IMR-90 (cell line): ENCODE results near the gene STUM. TPM values are rescaled to one million over a fixed set of nuclear protein-coding genes. Genes with fewer than 3 reads are reported as not detected.

ENCODE experiments used
- ATAC-seq: fragments of 200-7000 bp; cut with Tn5 transposase; 2 replicates; pipeline ENCODE4 v1.9.1; 2020; ENCODE audit warnings: low read depth, mild to moderate bottlenecking, moderate library complexity
- BruUV-seq: library from RNA; stranded (reverse); fragments of 400-500 nt; replicated peaks from 2 replicates; lab custom pipeline; 2021; lab: Mats Ljungman, UMichigan
- CTCF ChIA-PET: fragments of 300-600 bp; formaldehyde crosslinking; extraction: SDS; loops from one replicate; lab custom pipeline; 2021; ENCODE audit warnings: antibody characterized with exemption; lab: Yijun Ruan, JAX
- POLR2A ChIA-PET: fragments of 300-600 bp; sonication (Branson Sonifier 250); formaldehyde crosslinking; loops from one replicate; lab custom pipeline; 2022; ENCODE audit warnings: antibody characterized with exemption; ENCODE audit not compliant: unreplicated experiment; lab: Charles Lee
- DNase-seq: peaks from one replicate; pipeline ENCODE4 v3.0.0; 2013
- H2AFZ ChIP-seq: replicated peaks from 2 replicates; pipeline ENCODE3; 2013; ENCODE audit warnings: low read length, mild to moderate bottlenecking; ENCODE audit not compliant: poor library complexity
- H2AK5ac ChIP-seq: 2 replicates; pipeline ENCODE4 v1.6.1; 2013; ENCODE audit warnings: low read depth, low read length, inconsistent platforms
- H2AK9ac ChIP-seq: replicated peaks from 2 replicates; pipeline ENCODE3; 2013; ENCODE audit warnings: mild to moderate bottlenecking, low read depth, low read length, moderate library complexity; ENCODE audit not compliant: poor library complexity
- H2BK120ac ChIP-seq: 2 replicates; pipeline ENCODE4 v1.6.1; 2013; ENCODE audit warnings: low read depth, low read length, inconsistent platforms
- H2BK15ac ChIP-seq: 3 replicates; pipeline ENCODE4 v1.6.1; 2013; ENCODE audit warnings: low read depth, low read length, inconsistent platforms
- H2BK20ac ChIP-seq: 2 replicates; pipeline ENCODE4 v1.6.1; 2013; ENCODE audit warnings: low read depth, mild to moderate bottlenecking, inconsistent platforms, low read length, moderate library complexity
- H2BK5ac ChIP-seq: 2 replicates; pipeline ENCODE4 v1.6.1; 2013; ENCODE audit warnings: mild to moderate bottlenecking, low read depth, low read length, inconsistent platforms; ENCODE audit not compliant: poor library complexity, severe bottlenecking
- H3K14ac ChIP-seq: replicated peaks from 2 replicates; pipeline ENCODE4 v1.6.1; 2013; ENCODE audit warnings: low read depth, low read length, inconsistent platforms
- H3K18ac ChIP-seq: 2 replicates; pipeline ENCODE4 v1.6.1; 2013; ENCODE audit warnings: low read depth, low read length, control low read depth
- H3K23ac ChIP-seq: 2 replicates; pipeline ENCODE4 v1.6.1; 2013; ENCODE audit warnings: low read depth, low read length, inconsistent platforms
- H3K27ac ChIP-seq: 2 replicates; pipeline ENCODE4 v1.5.1; 2013; ENCODE audit warnings: mild to moderate bottlenecking, control low read depth, low read length; ENCODE audit not compliant: insufficient read depth
- H3K27me3 ChIP-seq: 2 replicates; pipeline ENCODE4 v1.6.1; 2013; ENCODE audit warnings: low read length; ENCODE audit not compliant: control insufficient read depth, insufficient read depth
- H3K36me3 ChIP-seq: 2 replicates; pipeline ENCODE4 v1.6.1; 2013; ENCODE audit warnings: low read length, mixed read lengths; ENCODE audit not compliant: control insufficient read depth, insufficient read depth
- H3K4ac ChIP-seq: 2 replicates; pipeline ENCODE4 v1.6.1; 2013; ENCODE audit warnings: low read depth, low read length, inconsistent platforms
- H3K4me1 ChIP-seq: 2 replicates; pipeline ENCODE4 v1.6.1; 2013; ENCODE audit warnings: low read length, mixed read lengths; ENCODE audit not compliant: control insufficient read depth, insufficient read depth
- H3K4me2 ChIP-seq: 2 replicates; pipeline ENCODE4 v1.6.1; 2013; ENCODE audit warnings: low read depth, mild to moderate bottlenecking, control low read depth, low read length, moderate library complexity
- H3K4me3 ChIP-seq: 2 replicates; pipeline ENCODE4 v1.5.1; 2013; ENCODE audit warnings: low read depth, mild to moderate bottlenecking, control low read depth, low read length, moderate library complexity; ENCODE audit not compliant: insufficient read depth
- H3K56ac ChIP-seq: 2 replicates; pipeline ENCODE4 v1.6.1; 2013; ENCODE audit warnings: low read length, inconsistent platforms; ENCODE audit not compliant: insufficient read depth; ENCODE audit errors: extremely low read depth
- H3K79me1 ChIP-seq, 2 experiments: 2 replicates each; pipeline ENCODE4 v1.6.1; 2013; ENCODE audit warnings: low read length in 2 of 2, inconsistent platforms in 1 of 2, low read depth in 1 of 2
- H3K9ac ChIP-seq: 2 replicates; pipeline ENCODE4 v1.6.1; 2013; ENCODE audit warnings: low read depth, low read length, control low read depth
- H3K9me1 ChIP-seq: 2 replicates; pipeline ENCODE4 v1.6.1; 2013; ENCODE audit warnings: low read length, inconsistent platforms; ENCODE audit not compliant: insufficient read depth
- H3K9me3 ChIP-seq: 2 replicates; pipeline ENCODE4 v1.6.1; 2013; ENCODE audit warnings: low read length; ENCODE audit not compliant: control insufficient read depth, insufficient read depth
- H4K20me1 ChIP-seq: 2 replicates; pipeline ENCODE4 v1.6.1; 2013; ENCODE audit warnings: low read length, inconsistent platforms; ENCODE audit not compliant: insufficient read depth
- H4K5ac ChIP-seq: 2 replicates; pipeline ENCODE4 v1.6.1; 2013; ENCODE audit warnings: mild to moderate bottlenecking, low read depth, low read length, control low read depth
- H4K8ac ChIP-seq, 2 experiments: 2 replicates each; pipeline ENCODE4 v1.6.1; 2013; ENCODE audit warnings: low read depth in 2 of 2, low read length in 2 of 2, control low read depth in 1 of 2, inconsistent platforms in 1 of 2
- H4K91ac ChIP-seq: 2 replicates; pipeline ENCODE4 v1.6.1; 2013; ENCODE audit warnings: low read depth, low read length, inconsistent platforms; ENCODE audit not compliant: insufficient read depth
- BHLHE40 ChIP-seq: fragments of 150-350 bp; IDR thresholded peaks from 2 replicates; pipeline ENCODE4 v1.6.1; 2016; ENCODE audit warnings: mild to moderate bottlenecking, low read depth, low read length
- CTCF ChIP-seq: conservative IDR thresholded peaks from 2 replicates; pipeline ENCODE4 v1.5.1; 2012; ENCODE audit warnings: mild to moderate bottlenecking, low read depth, low read length, improper control_type of control experiment
- NFE2L2 ChIP-seq: fragments of 150-350 bp; IDR thresholded peaks from 2 replicates; pipeline ENCODE4 v1.6.1; 2016; ENCODE audit warnings: low read depth, mild to moderate bottlenecking, low read length
- POLR2A ChIP-seq: IDR thresholded peaks from 2 replicates; pipeline ENCODE4 v1.6.1; 2012; ENCODE audit warnings: mild to moderate bottlenecking, low read depth, low read length
- USF2 ChIP-seq: fragments of 150-350 bp; IDR thresholded peaks from 2 replicates; pipeline ENCODE4 v1.6.1; 2017; ENCODE audit warnings: mild to moderate bottlenecking, antibody characterized with exemption, low read length, low read depth
- WGBS, 2 experiments: methylation state at CpG; one replicate each; pipeline versions ENCODE4 v1.1.5 to v1.1.7; 2013; ENCODE audit warnings: missing lambda C conversion rate in 2 of 2; ENCODE audit not compliant: insufficient read length in 1 of 2; ENCODE audit errors: extremely low coverage in 2 of 2; 5-methylcytosine and 5-hydroxymethylcytosine counted together
- dilution Hi-C: fragments of 300-500 bp; cut with HindIII; formaldehyde crosslinking; loops from one replicate; pipeline ENCODE4 v1.14.3; 2018; ENCODE audit warnings: low sequenced_read_pairs; ENCODE audit not compliant: unreplicated experiment
- in situ Hi-C: fragments of 300-500 bp; cut with MboI; formaldehyde crosslinking; loops from 3 replicates; pipeline ENCODE4 v1.14.3; 2019; ENCODE audit warnings: low sequenced_read_pairs, inconsistent platforms, mixed read lengths
- intact Hi-C: fragments of 100-400 bp; cut with micrococcal nuclease; formaldehyde crosslinking; loops from 2 replicates; pipeline ENCODE4 v1.10.0; 2022
- polyA plus RNA-seq, 3 experiments: library from polyadenylated mRNA; depleted of rRNA; stranded (reverse); fragments of >200 nt; gene quantifications; 2 replicates each; pipeline ENCODE4 v1.2.3, GENCODE V29; 2012; ENCODE audit warnings: low replicate concordance in 1 of 3
- total RNA-seq: library from RNA; depleted of rRNA; stranded (reverse); fragments of >200 nt; gene quantifications from 2 replicates; pipeline ENCODE4 v1.2.3, GENCODE V29; 2012

The STUM gene
- total and polyA plus RNA-seq, 2 of the 4 experiments (the other 2 are of a cell fraction): not detected

DNA sequence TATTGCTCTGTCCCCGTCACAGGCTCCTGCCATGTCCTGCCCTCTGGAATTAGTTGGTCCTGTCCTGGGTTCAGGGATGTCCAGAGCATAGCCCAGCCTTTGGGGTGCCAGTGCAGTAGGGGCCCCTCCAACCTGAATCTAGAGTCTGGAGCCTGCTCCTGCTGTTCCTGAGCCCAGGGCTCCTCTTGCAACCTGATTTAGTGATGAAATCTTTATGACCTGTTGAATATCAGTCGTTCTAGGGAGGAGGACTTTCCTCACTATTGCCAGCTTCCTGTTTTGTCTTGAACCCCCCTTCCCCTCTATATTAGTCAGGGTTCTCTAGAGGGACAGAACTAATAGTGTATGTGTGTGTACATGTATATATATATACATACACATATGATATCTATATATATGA lies 42.5 kb upstream of the STUM start:
- dilution Hi-C loops (no loop called here), in situ Hi-C loops (no loop called here), intact Hi-C loops (no loop called here)
- Histone ChIP-seq H4K91ac (no peak overlapping the region), H3K23ac (no peak overlapping the region), H3K9me3 (no peaks in the 10 kb centered on the region), H2BK5ac (no peak overlapping the region), H3K79me1 (no peaks in the 10 kb centered on the region), H3K14ac (no peak overlapping the region), H3K4me3 (no peak overlapping the region), H3K9ac (no peak overlapping the region), H3K9me1 (no peaks in the 10 kb centered on the region), H2BK20ac (no peak overlapping the region), H3K4me2 (no peak overlapping the region), H4K8ac (no peak overlapping the region), H3K4me1 (no peaks in the 10 kb centered on the region), H3K18ac (no peak overlapping the region), H3K4ac (no peak overlapping the region), H4K20me1 (no peaks in the 10 kb centered on the region), H3K27me3 (peaks cover 7% of the 10 kb centered on the region; the same call in 1 of the 2 replicates), H2AFZ (no peak overlapping the region), H3K56ac (no peak overlapping the region), H4K5ac (no peak overlapping the region), H3K27ac (no peak overlapping the region), H3K36me3 (no peaks in the 10 kb centered on the region), H2AK5ac (no peak overlapping the region), H2BK15ac (no peak overlapping the region), H2AK9ac (no peak overlapping the region), H2BK120ac (no peak overlapping the region)
- no TSS peak for BruUV-seq
- WGBS, 2 experiments: no CpG with 5 or more reads among the region's 2 CpGs
- ATAC-seq (no peak), DNase-seq (no peak)
- ChIA-PET CTCF (no interaction called here), POLR2A (no interaction called here)
- no peak for TF ChIP-seq NFE2L2
- no peak for TF ChIP-seq BHLHE40
- TF ChIP-seq CTCF: no peak
- no peak for TF ChIP-seq POLR2A
- no peak for TF ChIP-seq USF2
